ENCODE data around the gene CDC73. TPM values are rescaled to one million over a fixed set of nuclear protein-coding genes. Genes with fewer than 3 reads are reported as not detected.

CDC73 gene
- total RNA-seq, 1 experiment from 2014 or later, result 10.0 TPM

DNA sequence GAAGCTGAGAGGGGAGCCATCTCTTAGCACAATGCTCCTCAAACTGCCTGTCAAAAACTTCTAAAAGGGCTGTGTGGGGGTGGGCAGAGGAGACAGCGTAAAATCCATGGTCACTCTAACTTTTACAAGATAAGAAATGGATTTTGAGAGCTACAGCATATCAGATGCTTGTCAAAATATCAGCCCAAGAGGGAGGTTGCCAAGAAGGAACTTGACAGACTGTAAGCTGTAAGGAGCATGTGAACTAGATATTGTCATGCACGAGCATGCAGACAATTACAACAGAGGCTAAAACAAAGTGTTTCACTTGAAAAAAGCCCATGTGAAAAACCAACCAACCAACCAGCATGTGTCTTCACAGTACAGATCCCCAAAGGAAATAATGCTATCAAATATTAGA is 171.9 kb downstream of the CDC73 start:
- Histone ChIP-seq H2AFZ (ENCODE audit: low read length) (no peak overlapping the region), H3K27ac (ENCODE audit: low read length) (no peak overlapping the region), H3K36me3 (ENCODE audit: low read depth, low read length) (no peaks in the 10 kb centered on the region), H3K4me3 (ENCODE audit: low read length) (no peak overlapping the region), H3K4me1 (ENCODE audit: insufficient read depth, low read length) (no peaks in the 10 kb centered on the region), H3F3A (ENCODE audit: low read length, unreplicated experiment) (no peaks in the 10 kb centered on the region), H3K4me2 (ENCODE audit: low read length) (no peak overlapping the region), H3K27me3 (ENCODE audit: low read length) (no peaks in the 10 kb centered on the region), H3K9ac (ENCODE audit: low read length) (no peak overlapping the region), H3K79me2 (ENCODE audit: low read length) (no peaks in the 10 kb centered on the region), H4K20me1 (ENCODE audit: low read length) (no peaks in the 10 kb centered on the region), H3K9me3 (ENCODE audit: low read length) (no peaks in the 10 kb centered on the region), H3K9me2 (replicated peaks; ENCODE audit: low read length) (no peaks in the 10 kb centered on the region)
- ATAC-seq (no peak), DNase-seq (no peak)
- no TSS peak for BruUV-seq (replicated peaks)
- CTCF ChIA-PET, result no interaction called here
- POLR2A ChIA-PET (ENCODE audit: unreplicated experiment), result no interaction called here
- TF ChIP-seq EZH2phosphoT487 (IDR thresholded peaks at IDR 0.05; ENCODE audit: borderline replicate concordance, low read length) (no peak), EZH2 (IDR thresholded peaks at IDR 0.05; ENCODE audit: low read length, unreplicated experiment) (no peak)
- TF ChIP-seq, protein P1, sequence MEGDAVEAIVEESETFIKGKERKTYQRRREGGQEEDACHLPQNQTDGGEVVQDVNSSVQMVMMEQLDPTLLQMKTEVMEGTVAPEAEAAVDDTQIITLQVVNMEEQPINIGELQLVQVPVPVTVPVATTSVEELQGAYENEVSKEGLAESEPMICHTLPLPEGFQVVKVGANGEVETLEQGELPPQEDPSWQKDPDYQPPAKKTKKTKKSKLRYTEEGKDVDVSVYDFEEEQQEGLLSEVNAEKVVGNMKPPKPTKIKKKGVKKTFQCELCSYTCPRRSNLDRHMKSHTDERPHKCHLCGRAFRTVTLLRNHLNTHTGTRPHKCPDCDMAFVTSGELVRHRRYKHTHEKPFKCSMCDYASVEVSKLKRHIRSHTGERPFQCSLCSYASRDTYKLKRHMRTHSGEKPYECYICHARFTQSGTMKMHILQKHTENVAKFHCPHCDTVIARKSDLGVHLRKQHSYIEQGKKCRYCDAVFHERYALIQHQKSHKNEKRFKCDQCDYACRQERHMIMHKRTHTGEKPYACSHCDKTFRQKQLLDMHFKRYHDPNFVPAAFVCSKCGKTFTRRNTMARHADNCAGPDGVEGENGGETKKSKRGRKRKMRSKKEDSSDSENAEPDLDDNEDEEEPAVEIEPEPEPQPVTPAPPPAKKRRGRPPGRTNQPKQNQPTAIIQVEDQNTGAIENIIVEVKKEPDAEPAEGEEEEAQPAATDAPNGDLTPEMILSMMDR (conservative IDR thresholded peaks at IDR 0.05; ENCODE audit: low read depth, low read length), result no peak
- intact Hi-C loops (cut with micrococcal nuclease), result no loop called here

DNA sequence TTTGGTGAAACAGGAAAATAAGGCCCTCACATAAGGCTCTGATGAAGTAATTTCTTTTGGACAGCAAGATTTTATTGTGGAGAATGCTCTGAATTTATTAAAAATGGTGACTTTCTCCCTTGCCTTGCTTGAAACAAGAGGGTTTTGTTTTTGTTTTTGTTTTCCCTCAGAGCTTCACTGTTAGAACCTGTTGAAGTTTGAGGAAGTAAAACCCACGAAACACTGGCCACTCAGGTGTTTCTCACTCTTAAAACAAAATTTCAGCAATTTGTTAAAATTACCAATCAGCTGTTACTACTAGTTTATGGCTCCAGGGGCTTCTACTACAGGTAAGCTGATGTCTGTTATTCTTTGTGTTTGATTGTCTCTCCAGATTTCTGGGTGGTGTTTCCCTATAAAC is 177.2 kb downstream of the CDC73 start:
- Histone ChIP-seq H3K9ac (ENCODE audit: low read length) (no peak overlapping the region), H3K9me2 (replicated peaks; ENCODE audit: low read length) (no peaks in the 10 kb centered on the region), H3K4me2 (ENCODE audit: low read length) (no peak overlapping the region), H4K20me1 (ENCODE audit: low read length) (no peaks in the 10 kb centered on the region), H2AFZ (ENCODE audit: low read length) (no peak overlapping the region), H3K36me3 (ENCODE audit: low read depth, low read length) (no peaks in the 10 kb centered on the region), H3K4me3 (ENCODE audit: low read length) (no peak overlapping the region), H3K27ac (ENCODE audit: low read length) (no peak overlapping the region), H3K4me1 (ENCODE audit: insufficient read depth, low read length) (no peaks in the 10 kb centered on the region), H3F3A (ENCODE audit: low read length, unreplicated experiment) (no peaks in the 10 kb centered on the region), H3K79me2 (ENCODE audit: low read length) (no peaks in the 10 kb centered on the region), H3K27me3 (ENCODE audit: low read length) (no peaks in the 10 kb centered on the region), H3K9me3 (ENCODE audit: low read length) (no peaks in the 10 kb centered on the region)
- ChIA-PET POLR2A (ENCODE audit: unreplicated experiment) (no interaction called here), CTCF (no interaction called here)
- no peak for DNase-seq
- TF ChIP-seq, protein P1 (conservative IDR thresholded peaks at IDR 0.05; ENCODE audit: low read depth, low read length), result no peak
- TF ChIP-seq EZH2 (IDR thresholded peaks at IDR 0.05; ENCODE audit: low read length, unreplicated experiment), result no peak
- no peak for TF ChIP-seq EZH2phosphoT487 (IDR thresholded peaks at IDR 0.05; ENCODE audit: borderline replicate concordance, low read length)
- intact Hi-C loops (cut with micrococcal nuclease), result no loop called here
- ATAC-seq, result no peak
- no TSS peak for BruUV-seq (replicated peaks)

DNA sequence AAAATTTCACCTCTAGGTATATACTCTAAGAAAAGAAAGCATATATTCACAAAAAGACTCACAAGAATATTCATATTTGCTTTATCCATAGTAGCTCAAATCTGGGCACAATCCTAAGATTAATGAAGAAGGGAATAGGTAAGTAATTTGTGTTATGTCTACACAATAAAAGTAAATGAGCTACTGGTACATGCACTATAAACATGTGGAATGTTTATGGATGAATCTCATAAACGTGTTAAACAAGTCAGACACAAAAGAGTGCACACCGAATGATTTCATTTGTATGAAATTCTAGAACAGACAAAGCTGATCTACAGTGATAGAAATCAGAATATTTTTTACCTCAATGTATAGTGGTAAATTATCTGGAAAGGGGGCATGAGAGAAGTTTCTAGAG is 179.9 kb downstream of the CDC73 start:
- Histone ChIP-seq H2AFZ (ENCODE audit: low read length) (no peak overlapping the region), H3K9me3 (ENCODE audit: low read length) (no peaks in the 10 kb centered on the region), H3K27me3 (ENCODE audit: low read length) (no peaks in the 10 kb centered on the region), H3K9me2 (replicated peaks; ENCODE audit: low read length) (no peaks in the 10 kb centered on the region), H3K4me3 (ENCODE audit: low read length) (no peak overlapping the region), H3K27ac (ENCODE audit: low read length) (no peak overlapping the region), H4K20me1 (ENCODE audit: low read length) (no peaks in the 10 kb centered on the region), H3K4me1 (ENCODE audit: insufficient read depth, low read length) (no peaks in the 10 kb centered on the region), H3K79me2 (ENCODE audit: low read length) (no peaks in the 10 kb centered on the region), H3K36me3 (ENCODE audit: low read depth, low read length) (no peaks in the 10 kb centered on the region), H3K9ac (ENCODE audit: low read length) (no peak overlapping the region), H3F3A (ENCODE audit: low read length, unreplicated experiment) (no peaks in the 10 kb centered on the region), H3K4me2 (ENCODE audit: low read length) (no peak overlapping the region)
- CTCF ChIA-PET, result no interaction called here
- no peak for ATAC-seq
- DNase-seq, result no peak
- intact Hi-C loops (cut with micrococcal nuclease), result no loop called here
- TF ChIP-seq EZH2phosphoT487 (IDR thresholded peaks at IDR 0.05; ENCODE audit: borderline replicate concordance, low read length) (no peak), EZH2 (IDR thresholded peaks at IDR 0.05; ENCODE audit: low read length, unreplicated experiment) (no peak)
- TF ChIP-seq, protein P1 (conservative IDR thresholded peaks at IDR 0.05; ENCODE audit: low read depth, low read length), result no peak
- POLR2A ChIA-PET (ENCODE audit: unreplicated experiment), result no interaction called here
- BruUV-seq (replicated peaks), result no TSS peak

Data from PC-3 (cell line).